HG03139 (cell line): Measurements from ENCODE around the gene HECTD2.
"Not testable (repeated sequence)": the region's sequence is repeated elsewhere in the genome, so short reads cannot be mapped to it uniquely, and the experiment has no call there.

Experiments used
- ATAC-seq: cut with Tn5 transposase; IDR thresholded peaks from one replicate; pipeline ENCODE4 v1.9.1; 2021; ENCODE audit not compliant: unreplicated experiment

The HECTD2 gene

GRCh38 chr10:91409869-91410637 is at the start of gene HECTD2:
Gene HECTD2, plus strand, starts transcription at chr10:91410344. Its CDS starts 95 bp downstream, at chr10:91410439.
- peak; percentile 79 for ATAC-seq

GRCh38 chr10:91360461-91360860 is 49.7 kb upstream of the HECTD2 start:
- no peak for ATAC-seq

GRCh38 chr10:91365519-91365918 is 44.6 kb upstream of the HECTD2 start:
- ATAC-seq: not testable (repeated sequence)

- ATAC-seq: no peak
Measured at GRCh38 chr10:91366704-91367103, 43.4 kb upstream of the HECTD2 start.

- no peak for ATAC-seq
Measured at GRCh38 chr10:91367127-91367531, 43.0 kb upstream of the HECTD2 start.

GRCh38 chr10:91367558-91367957 is 42.6 kb upstream of the HECTD2 start:
- no peak for ATAC-seq

- not testable (repeated sequence) for ATAC-seq
Measured at GRCh38 chr10:91369978-91370589, 40.1 kb upstream of the HECTD2 start.

- ATAC-seq: no peak
Measured at GRCh38 chr10:91374052-91374451, 36.1 kb upstream of the HECTD2 start.

GRCh38 chr10:91378061-91378460 is 32.1 kb upstream of the HECTD2 start:
- no peak for ATAC-seq

- ATAC-seq: no peak
Measured at GRCh38 chr10:91380873-91381256, 29.3 kb upstream of the HECTD2 start.

GRCh38 chr10:91381257-91381891 is 28.8 kb upstream of the HECTD2 start:
- no peak for ATAC-seq

- ATAC-seq: no peak
Measured at GRCh38 chr10:91385306-91386085, 24.6 kb upstream of the HECTD2 start.

- peak; percentile 89 for ATAC-seq
Measured at GRCh38 chr10:91389636-91390512, 20.3 kb upstream of the HECTD2 start.

GRCh38 chr10:91390513-91390825 is 19.7 kb upstream of the HECTD2 start:
- not testable (repeated sequence) for ATAC-seq

GRCh38 chr10:91391920-91392319 is 18.2 kb upstream of the HECTD2 start:
- no peak for ATAC-seq

- no peak for ATAC-seq
Measured at GRCh38 chr10:91406322-91406721, 3.8 kb upstream of the HECTD2 start.

GRCh38 chr10:91409069-91409868 is 875 bp upstream of the HECTD2 start:
- ATAC-seq: peak; percentile 26

GRCh38 chr10:91410638-91411371 is 661 bp downstream of the HECTD2 start:
- no peak for ATAC-seq

GRCh38 chr10:91411621-91412020 is 1.5 kb downstream of the HECTD2 start:
- ATAC-seq: no peak
